Measurements from ENCODE around the gene OR10X1.

GRCh38 chr1:158600735-158601134 is 21.0 kb upstream of the OR10X1 start:
- TF ChIP-seq TEAD4 (CRISPR knock-in tag; IDR thresholded peaks at IDR 0.05) (no peak), CTCF (IDR thresholded peaks at IDR 0.05) (no peak), ATF6 (CRISPR knock-in tag; IDR thresholded peaks at IDR 0.05) (no peak), CREB1 (CRISPR knock-in tag; IDR thresholded peaks at IDR 0.05) (no peak), ATF3 (CRISPR knock-in tag; conservative IDR thresholded peaks at IDR 0.05) (no peak)
- TF ChIP-seq, protein P1, sequence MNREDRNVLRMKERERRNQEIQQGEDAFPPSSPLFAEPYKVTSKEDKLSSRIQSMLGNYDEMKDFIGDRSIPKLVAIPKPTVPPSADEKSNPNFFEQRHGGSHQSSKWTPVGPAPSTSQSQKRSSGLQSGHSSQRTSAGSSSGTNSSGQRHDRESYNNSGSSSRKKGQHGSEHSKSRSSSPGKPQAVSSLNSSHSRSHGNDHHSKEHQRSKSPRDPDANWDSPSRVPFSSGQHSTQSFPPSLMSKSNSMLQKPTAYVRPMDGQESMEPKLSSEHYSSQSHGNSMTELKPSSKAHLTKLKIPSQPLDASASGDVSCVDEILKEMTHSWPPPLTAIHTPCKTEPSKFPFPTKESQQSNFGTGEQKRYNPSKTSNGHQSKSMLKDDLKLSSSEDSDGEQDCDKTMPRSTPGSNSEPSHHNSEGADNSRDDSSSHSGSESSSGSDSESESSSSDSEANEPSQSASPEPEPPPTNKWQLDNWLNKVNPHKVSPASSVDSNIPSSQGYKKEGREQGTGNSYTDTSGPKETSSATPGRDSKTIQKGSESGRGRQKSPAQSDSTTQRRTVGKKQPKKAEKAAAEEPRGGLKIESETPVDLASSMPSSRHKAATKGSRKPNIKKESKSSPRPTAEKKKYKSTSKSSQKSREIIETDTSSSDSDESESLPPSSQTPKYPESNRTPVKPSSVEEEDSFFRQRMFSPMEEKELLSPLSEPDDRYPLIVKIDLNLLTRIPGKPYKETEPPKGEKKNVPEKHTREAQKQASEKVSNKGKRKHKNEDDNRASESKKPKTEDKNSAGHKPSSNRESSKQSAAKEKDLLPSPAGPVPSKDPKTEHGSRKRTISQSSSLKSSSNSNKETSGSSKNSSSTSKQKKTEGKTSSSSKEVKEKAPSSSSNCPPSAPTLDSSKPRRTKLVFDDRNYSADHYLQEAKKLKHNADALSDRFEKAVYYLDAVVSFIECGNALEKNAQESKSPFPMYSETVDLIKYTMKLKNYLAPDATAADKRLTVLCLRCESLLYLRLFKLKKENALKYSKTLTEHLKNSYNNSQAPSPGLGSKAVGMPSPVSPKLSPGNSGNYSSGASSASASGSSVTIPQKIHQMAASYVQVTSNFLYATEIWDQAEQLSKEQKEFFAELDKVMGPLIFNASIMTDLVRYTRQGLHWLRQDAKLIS (CRISPR knock-in tag; IDR thresholded peaks at IDR 0.05; ENCODE audit: borderline replicate concordance), result no peak

All from WTC11 (cell line).